Pancreas (tissue), 10 donors: Measurements from ENCODE around the gene CBFA2T3. TPM values are rescaled to one million over a fixed set of nuclear protein-coding genes. Genes with fewer than 3 reads are reported as not detected.

ENCODE experiments used
- ATAC-seq, 4 donors: fragments of 200-7000 bp; cut with Tn5 transposase; one replicate each; pipeline versions ENCODE4 v1.8.0 to v1.9.1; 2020; ENCODE audit warnings: mild to moderate bottlenecking in 4 of 4, moderate library complexity in 4 of 4
- DNase-seq, 6 donors: peaks; one replicate each; pipeline ENCODE4 v3.0.0-alpha.2; 2020
- FAIRE-seq: peaks from 2 replicates; lab custom pipeline; 2012; peaks lifted over from hg19 to GRCh38; lab: Jason Lieb, UNC
- H3K27ac ChIP-seq, 4 donors: fragments of 200-600 bp; sonication (generic); 1 replicate in 3 of 4; 2 replicates in 1 of 4; pipeline versions ENCODE4 v1.5.0 to v1.8.0; 2020
- H3K27me3 ChIP-seq, 4 donors: fragments of 200-600 bp; one replicate each; pipeline ENCODE4 v1.8.0; 2021
- H3K36me3 ChIP-seq, 3 donors: fragments of 200-600 bp; sonication (generic) in 1 of 3; one replicate each; pipeline versions ENCODE4 v1.5.0 to v1.8.0; 2020 to 2021
- H3K4me1 ChIP-seq, 3 donors: fragments of 200-600 bp; one replicate each; pipeline ENCODE4 v1.8.0; 2021
- H3K4me3 ChIP-seq, 4 donors: fragments of 200-600 bp; sonication (generic) in 2 of 4; one replicate each; pipeline versions ENCODE4 v1.5.0 to v1.8.0; 2020 to 2021
- H3K9me3 ChIP-seq, 4 donors: fragments of 200-600 bp; one replicate each; pipeline ENCODE4 v1.8.0; 2021
- CTCF ChIP-seq, 4 donors: fragments of 200-600 bp; sonication (generic) in 3 of 4; IDR thresholded peaks; one replicate each; pipeline versions ENCODE4 v1.5.0 to v1.8.0; 2021; ENCODE audit warnings: antibody characterized with exemption in 4 of 4
- WGBS, 2 donors: extraction: QIAGEN DNeasy Blood & Tissue Kit; methylation state at CpG; one replicate each; pipeline ENCODE4 v1.1.7; 2013; 5-methylcytosine and 5-hydroxymethylcytosine counted together
- intact Hi-C, 3 donors: fragments of 100-400 bp; cut with DNase I; formaldehyde crosslinking; loops; one replicate each; pipeline versions ENCODE4 v1.11.1 to v1.14.2; 2022
- polyA plus RNA-seq, 2 donors: library from polyadenylated mRNA; stranded (reverse); fragments of 200-250 nt; gene quantifications; one replicate each; pipeline ENCODE4 v1.2.3, GENCODE V29; 2013
- total RNA-seq, 6 donors: library from RNA; stranded (reverse); fragmentation: NEBNext Ultra II Directional in 4 of 6; extraction: Animal tissue kit (Norgen Biotek cat#: 25700) in 4 of 6; gene quantifications; one replicate each; pipeline versions ENCODE4 v1.2.1 to v1.2.4, GENCODE V29; 2021 to 2023
- donor health status: healthy with polysubstance abuse.
- donor health status: DM: no; HTN: no; CAD: no; lungs with moderate emphysema.
- donor health status: DM: no; HTN: no; CAD: no.
- donor health status: control.
- donor health status: control.
- donor health status: Bipolar disorder and iron deficiency.
- donor health status: DM: yes; HTN: yes; CAD: no.
- donor health status: DM: no; HTN: no; CAD: no.
- donor health status: DM: no; HTN: no; CAD: no.
- donor health status: DM: yes; HTN: yes; CAD: no.

Gene CBFA2T3
- total and polyA plus RNA-seq, 8 donors: 8.7 to 27.0 (median 21.9) TPM

- H3K4me1 ChIP-seq: no peaks in the 10 kb centered on the region
- no peak overlapping the region for H3K27ac ChIP-seq
- intact Hi-C loops: no loop called here
- peaks cover 0 to 21% (median 0%) of the 10 kb centered on the region in 3 donors for H3K36me3 ChIP-seq
- no peaks in the 10 kb centered on the region for H3K27me3 ChIP-seq
- no peak for TF ChIP-seq CTCF (IDR thresholded peaks at IDR 0.05)
- DNase-seq: no peak
- FAIRE-seq: no peak
- no peaks in the 10 kb centered on the region for H3K9me3 ChIP-seq
- no peak overlapping the region for H3K4me3 ChIP-seq
- ATAC-seq: no peak
- WGBS, 2 donors: 94 to 95% methylated on average over 39 of the region's 39 CpGs
Observed at GRCh38 chr16:88884569-88885271, 92.3 kb downstream of the CBFA2T3 start.

GRCh38 chr16:88883946-88884345 is 93.1 kb downstream of the CBFA2T3 start:
- no peak for DNase-seq
- no peaks in the 10 kb centered on the region for H3K4me1 ChIP-seq
- no peaks in the 10 kb centered on the region for H3K27me3 ChIP-seq
- no peaks in the 10 kb centered on the region for H3K9me3 ChIP-seq
- WGBS, 2 donors: 84 to 88% methylated on average over 11 of the region's 11 CpGs
- no peak overlapping the region for H3K27ac ChIP-seq
- no peak overlapping the region for H3K4me3 ChIP-seq
- no peak for ATAC-seq
- no peak for TF ChIP-seq CTCF (IDR thresholded peaks at IDR 0.05)
- intact Hi-C loops: no loop called here
- no peak for FAIRE-seq
- peaks cover 0 to 21% (median 0%) of the 10 kb centered on the region in 3 donors for H3K36me3 ChIP-seq

GRCh38 chr16:88883117-88883895 is 93.7 kb downstream of the CBFA2T3 start:
- no peak for ATAC-seq
- WGBS, 2 donors: 95% methylated on average over 49 of the region's 49 CpGs
- peaks cover 0 to 21% (median 0%) of the 10 kb centered on the region in 3 donors for H3K36me3 ChIP-seq
- no peak overlapping the region for H3K4me3 ChIP-seq
- no peak for TF ChIP-seq CTCF (IDR thresholded peaks at IDR 0.05)
- no peak overlapping the region for H3K27ac ChIP-seq
- no peaks in the 10 kb centered on the region for H3K4me1 ChIP-seq
- intact Hi-C loops: no loop called here
- DNase-seq: no peak
- H3K27me3 ChIP-seq: no peaks in the 10 kb centered on the region
- no peak for FAIRE-seq
- H3K9me3 ChIP-seq: no peaks in the 10 kb centered on the region

- no peaks in the 10 kb centered on the region for H3K4me1 ChIP-seq
- DNase-seq (no peak), FAIRE-seq (no peak), ATAC-seq (peak in 3 of 4 donors; percentile 5 to 31 (median 10))
- H3K4me3 ChIP-seq: no peak overlapping the region
- intact Hi-C loops: no loop called here
- H3K9me3 ChIP-seq: no peaks in the 10 kb centered on the region
- TF ChIP-seq CTCF (IDR thresholded peaks at IDR 0.05): no peak
- H3K27ac ChIP-seq: no peak overlapping the region
- peaks cover 0 to 21% (median 0%) of the 10 kb centered on the region in 3 donors for H3K36me3 ChIP-seq
- WGBS, 2 donors: 89 to 91% methylated on average over 26 of the region's 26 CpGs
- H3K27me3 ChIP-seq: no peaks in the 10 kb centered on the region
Observed at GRCh38 chr16:88882358-88883030, 94.5 kb downstream of the CBFA2T3 start.
